Breast epithelium (tissue), 4 donors: Measurements from ENCODE around the gene ARPP21. TPM values are rescaled to one million over a fixed set of nuclear protein-coding genes. Genes with fewer than 3 reads are reported as not detected.

ENCODE experiments used
- DNase-seq, 2 donors: peaks; one replicate each; pipeline ENCODE4 v3.0.0-alpha.2; 2019; ENCODE audit warnings: low spot score in 2 of 2
- H3K27ac ChIP-seq, 2 donors: fragments of 200-600 bp; sonication (generic) in 1 of 2; one replicate each; pipeline ENCODE4 v1.5.1; 2016 to 2019; ENCODE audit warnings: mild to moderate bottlenecking in 1 of 2
- H3K27me3 ChIP-seq, 2 donors: fragments of 200-600 bp; sonication (generic) in 1 of 2; one replicate each; pipeline versions ENCODE4 v1.5.1 to v1.6.0; 2017 to 2019; ENCODE audit warnings: control low read depth in 1 of 2, mild to moderate bottlenecking in 1 of 2
- H3K36me3 ChIP-seq: fragments of 200-600 bp; one replicate; pipeline ENCODE4 v1.5.1; 2019
- H3K4me1 ChIP-seq, 2 donors: fragments of 200-600 bp; sonication (generic); one replicate each; pipeline ENCODE4 v1.5.1; 2016 to 2019; ENCODE audit warnings: control low read depth in 1 of 2
- H3K4me3 ChIP-seq, 3 donors: fragments of 200-600 bp; sonication (generic); 1 replicate in 2 of 3; 2 replicates in 1 of 3; pipeline ENCODE4 v1.5.1; 2016 to 2019; ENCODE audit warnings: mild to moderate bottlenecking in 3 of 3, moderate library complexity in 2 of 3
- H3K9me3 ChIP-seq, 2 donors: fragments of 200-600 bp; sonication (generic) in 1 of 2; one replicate each; pipeline ENCODE4 v1.5.1; 2016 to 2019; ENCODE audit warnings: control low read depth in 1 of 2
- CTCF ChIP-seq, 3 donors: fragments of 450-650 bp; IDR thresholded peaks; one replicate each; pipeline ENCODE4 v1.5.1; 2016 to 2017; ENCODE audit warnings: antibody characterized with exemption in 3 of 3, mild to moderate bottlenecking in 3 of 3, moderate library complexity in 3 of 3
- POLR2A ChIP-seq: fragments of 450-650 bp; IDR thresholded peaks from one replicate; pipeline ENCODE4 v1.6.1; 2016; ENCODE audit warnings: antibody characterized with exemption, mild to moderate bottlenecking, moderate library complexity
- POLR2AphosphoS5 ChIP-seq, 3 donors: sonication (generic); formaldehyde crosslinking; IDR thresholded peaks; one replicate each; pipeline ENCODE4 v1.6.1; 2017; ENCODE audit warnings: antibody characterized with exemption in 3 of 3
- intact Hi-C: fragments of 100-400 bp; cut with DNase I; formaldehyde crosslinking; loops from one replicate; pipeline ENCODE4 v1.15.1; 2023; ENCODE audit warnings: low total_unique reads
- total RNA-seq, 3 donors: library from RNA; depleted of rRNA; stranded (reverse); fragments of >200 nt; gene quantifications; one replicate each; pipeline ENCODE4 v1.1.0, GENCODE V29; 2016

Gene ARPP21
- total RNA-seq, 3 donors from 2014 or later: 0.16 TPM; not detected in 2

GRCh38 chr3:35653347-35653746, 14.0 kb downstream of the ARPP21 start:
- Histone ChIP-seq H3K4me3 (no peak overlapping the region), H3K36me3 (no peaks in the 10 kb centered on the region), H3K9me3 (no peaks in the 10 kb centered on the region), H3K27me3 (no peaks in the 10 kb centered on the region), H3K27ac (no peak overlapping the region), H3K4me1 (no peaks in the 10 kb centered on the region)
- TF ChIP-seq CTCF (IDR thresholded peaks at IDR 0.05) (no peak), POLR2AphosphoS5 (IDR thresholded peaks at IDR 0.05) (no peak), POLR2A (no peak)
- no peak for DNase-seq
- intact Hi-C loops: no loop called here

- Histone ChIP-seq H3K36me3 (no peaks in the 10 kb centered on the region), H3K27me3 (no peaks in the 10 kb centered on the region), H3K4me1 (no peaks in the 10 kb centered on the region), H3K9me3 (no peaks in the 10 kb centered on the region), H3K27ac (no peak overlapping the region), H3K4me3 (no peak overlapping the region)
- DNase-seq: no peak
- TF ChIP-seq POLR2AphosphoS5 (IDR thresholded peaks at IDR 0.05) (no peak), POLR2A (no peak), CTCF (IDR thresholded peaks at IDR 0.05) (no peak)
- intact Hi-C loops: no loop called here
Measured at GRCh38 chr3:35654476-35654875, 15.2 kb downstream of the ARPP21 start.

GRCh38 chr3:35658686-35659085, 19.4 kb downstream of the ARPP21 start:
- TF ChIP-seq POLR2A (no peak), POLR2AphosphoS5 (IDR thresholded peaks at IDR 0.05) (no peak), CTCF (IDR thresholded peaks at IDR 0.05) (no peak)
- H3K4me3 ChIP-seq: no peak overlapping the region
- intact Hi-C loops: no loop called here
- DNase-seq: no peak
- H3K27ac ChIP-seq: no peak overlapping the region
- H3K27me3 ChIP-seq: no peaks in the 10 kb centered on the region
- no peaks in the 10 kb centered on the region for H3K4me1 ChIP-seq
- H3K36me3 ChIP-seq: no peaks in the 10 kb centered on the region
- H3K9me3 ChIP-seq: no peaks in the 10 kb centered on the region

GRCh38 chr3:35659768-35660167, 20.4 kb downstream of the ARPP21 start:
- TF ChIP-seq POLR2A (no peak), CTCF (IDR thresholded peaks at IDR 0.05) (no peak), POLR2AphosphoS5 (IDR thresholded peaks at IDR 0.05) (no peak)
- no peak for DNase-seq
- H3K27ac ChIP-seq: no peak overlapping the region
- no peaks in the 10 kb centered on the region for H3K36me3 ChIP-seq
- intact Hi-C loops: no loop called here
- no peaks in the 10 kb centered on the region for H3K4me1 ChIP-seq
- no peak overlapping the region for H3K4me3 ChIP-seq
- no peaks in the 10 kb centered on the region for H3K9me3 ChIP-seq
- H3K27me3 ChIP-seq: no peaks in the 10 kb centered on the region

- intact Hi-C loops: no loop called here
Measured at GRCh38 chr3:35663471-35663870, 24.1 kb downstream of the ARPP21 start.

More at GRCh38 chr3:35663471-35663870, 24.1 kb downstream of the ARPP21 start:
- H3K4me3 ChIP-seq: no peak overlapping the region
- H3K9me3 ChIP-seq: no peaks in the 10 kb centered on the region
- TF ChIP-seq CTCF (IDR thresholded peaks at IDR 0.05) (no peak), POLR2AphosphoS5 (IDR thresholded peaks at IDR 0.05) (no peak), POLR2A (no peak)
- no peaks in the 10 kb centered on the region for H3K36me3 ChIP-seq
- no peaks in the 10 kb centered on the region for H3K27me3 ChIP-seq
- H3K27ac ChIP-seq: no peak overlapping the region
- no peaks in the 10 kb centered on the region for H3K4me1 ChIP-seq
- DNase-seq: no peak
